Upper lobe of left lung (tissue), 6 donors: ENCODE measurements around the gene TEX19. TPM values are rescaled to one million over a fixed set of nuclear protein-coding genes. Genes with fewer than 3 reads are reported as not detected.

Experiments
- ATAC-seq, 2 donors: fragments of 200-7000 bp; cut with Tn5 transposase; one replicate each; pipeline ENCODE4 v1.9.1; 2022; ENCODE audit warnings: mild to moderate bottlenecking in 2 of 2, moderate library complexity in 2 of 2; ENCODE audit not compliant: low FRiP score in 2 of 2
- DNase-seq, 2 donors: peaks; one replicate each; pipeline ENCODE4 v3.0.0-alpha.2; 2019 to 2020
- H3K27ac ChIP-seq, 4 donors: fragments of 200-600 bp; sonication (generic); one replicate each; pipeline ENCODE4 v1.5.1; 2016 to 2019
- H3K27me3 ChIP-seq, 4 donors: fragments of 200-600 bp; sonication (generic); one replicate each; pipeline ENCODE4 v1.5.1; 2017 to 2019
- H3K36me3 ChIP-seq, 4 donors: fragments of 200-600 bp; sonication (generic); one replicate each; pipeline ENCODE4 v1.5.1; 2016 to 2019
- H3K4me1 ChIP-seq, 4 donors: fragments of 200-600 bp; sonication (generic); one replicate each; pipeline ENCODE4 v1.5.1; 2018 to 2019
- H3K4me3 ChIP-seq, 4 donors: fragments of 200-600 bp; sonication (generic); one replicate each; pipeline ENCODE4 v1.5.1; 2017 to 2019; ENCODE audit warnings: mild to moderate bottlenecking in 2 of 4, moderate library complexity in 1 of 4
- H3K9me3 ChIP-seq, 4 donors: fragments of 200-600 bp; sonication (generic); one replicate each; pipeline ENCODE4 v1.5.1; 2018 to 2019
- EP300 ChIP-seq, 4 donors: sonication (generic); formaldehyde crosslinking; IDR thresholded peaks; one replicate each; pipeline ENCODE4 v1.5.1; 2017; ENCODE audit warnings: antibody characterized with exemption in 4 of 4, control low read depth in 2 of 4
- POLR2A ChIP-seq, 4 donors: fragments of 450-650 bp; IDR thresholded peaks; one replicate each; pipeline ENCODE4 v1.5.1; 2016 to 2017; ENCODE audit warnings: antibody characterized with exemption in 4 of 4, mild to moderate bottlenecking in 2 of 4
- POLR2AphosphoS5 ChIP-seq, 2 donors: sonication (generic); formaldehyde crosslinking; IDR thresholded peaks; one replicate each; pipeline ENCODE4 v1.5.1; 2017; ENCODE audit warnings: antibody characterized with exemption in 2 of 2
- WGBS, 2 donors: methylation state at CpG; one replicate each; pipeline ENCODE4 v1.1.5; 2017 to 2018; 5-methylcytosine and 5-hydroxymethylcytosine counted together
- total RNA-seq, 6 donors: library from RNA; depleted of rRNA in 4 of 6; stranded (reverse); fragments of >200 nt in 4 of 6; gene quantifications; one replicate each; pipeline versions ENCODE4 v1.1.0 to v1.2.1, GENCODE V29; 2016 to 2021
- TF ChIP-seq, protein P1 (sequence below), 6 experiments: fragments of 450-650 bp in 4 of 6; fragments of 200-600 bp in 2 of 6; sonication (generic) in 2 of 6; IDR thresholded peaks; one replicate each; pipeline ENCODE4 v1.5.1; 2016 to 2019; ENCODE audit warnings: antibody characterized with exemption in 6 of 6
- donor health status: DM: no; HTN: no; CAD: no; lungs with moderate emphysema.
- donor health status: DM: no; HTN: yes; CAD: no; lungs with severe emphysema.

TEX19 gene
- total RNA-seq, 6 donors from 2014 or later: not detected

DNA sequence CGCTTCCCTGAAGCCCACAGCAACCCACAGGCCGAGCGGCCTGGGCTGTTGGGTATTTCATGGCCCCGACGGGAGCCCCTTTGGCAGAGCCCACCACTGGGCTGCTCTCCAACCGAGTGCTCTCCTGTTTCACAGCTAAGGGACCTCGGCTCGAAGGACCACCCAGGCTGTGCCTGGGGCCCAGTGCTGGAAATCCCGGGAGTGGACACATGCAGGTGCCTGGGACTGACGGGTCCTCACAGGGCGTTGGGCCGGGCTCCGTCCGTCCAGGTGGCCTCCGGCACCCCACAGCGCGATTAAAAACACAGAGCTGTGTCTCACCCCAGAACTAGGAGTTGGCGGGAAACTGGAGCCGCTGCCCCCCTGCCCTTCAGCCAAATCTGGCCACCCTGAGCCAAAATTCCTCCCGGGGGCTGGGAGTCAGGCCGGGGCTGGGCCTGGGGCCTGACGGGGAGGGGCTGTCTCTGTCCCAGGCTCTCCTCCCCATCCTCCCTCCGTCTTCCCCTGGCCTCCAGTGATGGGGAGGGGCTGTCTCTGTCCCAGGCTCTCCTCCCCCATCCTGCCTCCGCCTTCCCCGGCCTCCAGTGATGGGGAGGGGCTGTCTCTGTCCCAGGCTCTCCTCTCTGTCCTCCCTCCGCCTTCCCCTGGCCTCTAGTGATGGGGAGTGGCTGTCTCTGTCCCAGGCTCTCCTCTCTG, 26.7 kb downstream of the TEX19 start:
- WGBS, 2 donors: 25 to 34% methylated on average over 4 to 22 of the region's 26 CpGs
- peak in 1 of 2 donors; percentile 56 for ATAC-seq
- no peak overlapping the region for H3K4me3 ChIP-seq

DNA sequence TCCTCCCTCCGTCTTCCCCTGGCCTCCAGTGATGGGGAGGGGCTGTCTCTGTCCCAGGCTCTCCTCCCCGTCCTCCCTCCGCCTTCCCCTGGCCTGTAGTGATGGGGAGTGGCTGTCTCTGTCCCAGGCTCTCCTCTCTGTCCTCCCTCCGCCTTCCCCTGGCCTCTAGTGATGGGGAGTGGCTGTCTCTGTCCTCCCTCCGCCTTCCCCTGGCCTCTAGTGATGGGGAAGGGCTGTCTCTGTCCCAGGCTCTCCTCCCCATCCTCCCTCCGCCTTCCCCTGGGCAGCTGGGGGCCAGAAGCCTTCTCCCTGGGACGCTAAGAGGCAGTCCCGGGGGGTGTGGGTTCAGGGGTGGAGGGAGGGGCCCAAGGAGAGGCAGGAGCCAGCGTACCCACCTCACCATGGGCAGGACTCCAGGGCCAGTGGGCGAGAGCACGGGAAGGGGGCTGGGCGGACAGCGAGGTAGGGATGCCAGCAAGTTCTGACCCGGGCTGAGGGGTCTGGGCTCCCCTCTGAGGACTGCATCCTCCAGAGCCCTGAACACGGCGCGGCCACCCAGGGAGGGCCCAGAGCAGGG, 27.3 kb downstream of the TEX19 start:
- H3K9me3 ChIP-seq: no peaks in the 10 kb centered on the region
- no peak overlapping the region for H3K27ac ChIP-seq
- 44 to 47% methylated on average over 5 to 17 of the region's 17 CpGs for WGBS, 2 donors
- TF ChIP-seq POLR2A (IDR thresholded peaks at IDR 0.05) (no peak), POLR2AphosphoS5 (IDR thresholded peaks at IDR 0.05) (no peak), EP300 (IDR thresholded peaks at IDR 0.05) (no peak)
- TF ChIP-seq, protein P1, sequence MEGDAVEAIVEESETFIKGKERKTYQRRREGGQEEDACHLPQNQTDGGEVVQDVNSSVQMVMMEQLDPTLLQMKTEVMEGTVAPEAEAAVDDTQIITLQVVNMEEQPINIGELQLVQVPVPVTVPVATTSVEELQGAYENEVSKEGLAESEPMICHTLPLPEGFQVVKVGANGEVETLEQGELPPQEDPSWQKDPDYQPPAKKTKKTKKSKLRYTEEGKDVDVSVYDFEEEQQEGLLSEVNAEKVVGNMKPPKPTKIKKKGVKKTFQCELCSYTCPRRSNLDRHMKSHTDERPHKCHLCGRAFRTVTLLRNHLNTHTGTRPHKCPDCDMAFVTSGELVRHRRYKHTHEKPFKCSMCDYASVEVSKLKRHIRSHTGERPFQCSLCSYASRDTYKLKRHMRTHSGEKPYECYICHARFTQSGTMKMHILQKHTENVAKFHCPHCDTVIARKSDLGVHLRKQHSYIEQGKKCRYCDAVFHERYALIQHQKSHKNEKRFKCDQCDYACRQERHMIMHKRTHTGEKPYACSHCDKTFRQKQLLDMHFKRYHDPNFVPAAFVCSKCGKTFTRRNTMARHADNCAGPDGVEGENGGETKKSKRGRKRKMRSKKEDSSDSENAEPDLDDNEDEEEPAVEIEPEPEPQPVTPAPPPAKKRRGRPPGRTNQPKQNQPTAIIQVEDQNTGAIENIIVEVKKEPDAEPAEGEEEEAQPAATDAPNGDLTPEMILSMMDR (IDR thresholded peaks at IDR 0.05): no peak
- ATAC-seq: peak in 1 of 2 donors; percentile 62
- no peak for DNase-seq
- H3K4me1 ChIP-seq: peaks cover 7 to 14% (median 9%) of the 10 kb centered on the region in 4 donors
- H3K36me3 ChIP-seq: peaks cover 0 to 1% (median under 1%) of the 10 kb centered on the region in 4 donors
- peaks cover 0 to 15% (median 7%) of the 10 kb centered on the region in 4 donors for H3K27me3 ChIP-seq
- H3K4me3 ChIP-seq: no peak overlapping the region

More for the DNA sequence above, 26.7 kb downstream of the TEX19 start:
- peaks cover 7 to 18% (median 9%) of the 10 kb centered on the region in 4 donors for H3K4me1 ChIP-seq
- no peak overlapping the region for H3K27ac ChIP-seq
- no peaks in the 10 kb centered on the region for H3K36me3 ChIP-seq
- H3K9me3 ChIP-seq: no peaks in the 10 kb centered on the region
- peaks cover 0 to 15% (median 7%) of the 10 kb centered on the region in 4 donors for H3K27me3 ChIP-seq
- DNase-seq: peak in 1 of 2 donors; percentile 79
- no peak for TF ChIP-seq POLR2A (IDR thresholded peaks at IDR 0.05)
- TF ChIP-seq EP300 (IDR thresholded peaks at IDR 0.05): no peak
- TF ChIP-seq, protein P1 (IDR thresholded peaks at IDR 0.05): no peak
- no peak for TF ChIP-seq POLR2AphosphoS5 (IDR thresholded peaks at IDR 0.05)

DNA sequence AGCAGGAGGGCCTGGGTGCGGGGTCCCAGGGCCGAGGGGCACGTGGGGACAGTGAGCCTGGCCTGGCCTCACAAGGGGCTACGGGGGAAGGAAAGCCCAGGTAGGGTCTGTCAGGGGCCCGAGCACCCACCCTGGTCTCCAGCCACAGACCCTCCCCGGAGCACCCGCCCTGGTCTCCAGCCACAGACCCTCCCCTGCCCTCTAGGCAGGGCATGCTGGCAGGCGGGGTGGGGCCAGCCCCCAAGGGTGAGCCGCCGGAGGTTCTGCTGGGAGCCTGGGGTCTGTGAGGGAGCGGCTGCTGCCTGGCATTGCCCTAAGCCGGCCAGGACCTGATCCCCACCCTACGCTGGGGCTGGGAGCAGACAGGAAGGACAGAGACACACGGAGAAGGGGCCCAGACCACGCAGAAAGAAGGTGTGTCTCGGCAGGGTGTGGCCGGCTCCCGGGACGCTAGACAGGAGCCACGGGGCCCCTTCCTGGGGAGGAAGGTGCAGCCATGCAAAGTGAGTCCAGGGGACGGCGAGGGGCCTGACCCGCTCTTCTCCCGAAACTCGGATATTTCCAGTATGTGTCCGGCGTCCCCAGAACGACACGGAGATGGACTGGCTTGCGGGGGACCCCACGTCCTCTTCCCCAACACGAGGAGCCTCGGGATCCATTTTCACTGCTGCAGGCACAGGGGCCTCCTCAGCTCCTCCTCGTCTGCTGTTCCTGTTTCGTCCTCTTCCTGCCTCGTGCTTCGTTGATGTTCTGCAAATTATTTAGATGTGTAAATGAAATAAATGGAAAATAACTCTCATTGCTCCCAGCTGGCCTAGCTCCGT, 28.0 kb downstream of the TEX19 start:
- ATAC-seq (peak in 1 of 2 donors; percentile 2), DNase-seq (peak in 1 of 2 donors; percentile 71)
- WGBS, 2 donors: 45 to 57% methylated on average over 22 to 27 of the region's 38 CpGs
- peaks cover 7 to 14% (median 9%) of the 10 kb centered on the region in 4 donors for H3K4me1 ChIP-seq
- no peak overlapping the region for H3K4me3 ChIP-seq
- H3K9me3 ChIP-seq: no peaks in the 10 kb centered on the region
- no peak overlapping the region for H3K27ac ChIP-seq
- peaks cover 0 to 15% (median 7%) of the 10 kb centered on the region in 4 donors for H3K27me3 ChIP-seq
- H3K36me3 ChIP-seq: peaks cover 1 to 9% (median 5%) of the 10 kb centered on the region in 4 donors
- TF ChIP-seq, protein P1 (IDR thresholded peaks at IDR 0.05): no peak
- TF ChIP-seq EP300 (IDR thresholded peaks at IDR 0.05): no peak
- TF ChIP-seq POLR2AphosphoS5 (IDR thresholded peaks at IDR 0.05): no peak
- no peak for TF ChIP-seq POLR2A (IDR thresholded peaks at IDR 0.05)

DNA sequence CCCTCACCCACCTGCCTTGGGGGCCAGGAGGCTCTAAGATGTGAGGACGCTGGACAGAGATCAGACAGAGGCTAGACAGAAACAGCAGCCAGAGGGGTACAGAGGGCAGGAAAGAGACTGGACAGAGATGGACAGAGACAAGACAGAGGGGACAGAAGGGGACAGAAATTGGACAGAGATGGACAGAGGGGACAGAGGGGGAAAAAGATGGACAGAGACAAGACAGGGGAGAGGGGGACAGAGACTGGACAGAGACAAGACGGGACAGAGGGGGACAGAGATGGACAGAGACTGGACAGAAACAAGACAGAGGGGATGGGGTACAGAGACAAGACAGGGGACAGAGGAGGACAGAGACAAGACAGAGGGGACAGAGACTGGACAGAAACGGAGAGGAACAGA, 28.7 kb downstream of the TEX19 start:
- DNase-seq: no peak
- WGBS, 2 donors: 63 to 64% methylated on average over 3 of the region's 3 CpGs

More for the DNA sequence above, 28.7 kb downstream of the TEX19 start:
- Histone ChIP-seq H3K36me3 (peaks cover 2 to 15% (median 10%) of the 10 kb centered on the region in 4 donors), H3K27me3 (peaks cover 0 to 15% (median 7%) of the 10 kb centered on the region in 4 donors), H3K9me3 (no peaks in the 10 kb centered on the region), H3K4me3 (no peak overlapping the region), H3K4me1 (peaks cover 7 to 14% (median 9%) of the 10 kb centered on the region in 4 donors), H3K27ac (no peak overlapping the region)
- TF ChIP-seq, protein P1 (IDR thresholded peaks at IDR 0.05): no peak
- TF ChIP-seq EP300 (IDR thresholded peaks at IDR 0.05) (no peak), POLR2AphosphoS5 (IDR thresholded peaks at IDR 0.05) (no peak), POLR2A (IDR thresholded peaks at IDR 0.05) (no peak)
- no peak for ATAC-seq
